ENCODE data around the gene CD200.
A peak's percentile ranks its signal among the peaks of the same experiment; 100 is the strongest.
"Not testable (repeated sequence)": the region's sequence is repeated elsewhere in the genome, so short reads cannot be mapped to it uniquely, and the experiment has no call there.

CD200 gene

GRCh38 chr3:112399064-112399463 lies 66.1 kb downstream of the CD200 start:
- Mint-ChIP-seq H3K36me3 (ENCODE audit: low read depth) (no peaks in the 10 kb centered on the region), H3K27ac (no peak overlapping the region), H3K27me3 (ENCODE audit: low read depth) (peaks cover 8% of the 10 kb centered on the region), H3K4me1 (peaks cover 19% of the 10 kb centered on the region), H3K4me3 (no peak overlapping the region), H3K9me3 (no peaks in the 10 kb centered on the region)
- no peak for TF ChIP-seq CTCF (IDR thresholded peaks at IDR 0.05; ENCODE audit: unreplicated experiment in 3 of 3)

GRCh38 chr3:112399554-112399953 lies 66.6 kb downstream of the CD200 start:
- not testable (repeated sequence) for H3K36me3 Mint-ChIP-seq (ENCODE audit: low read depth); H3K27me3 Mint-ChIP-seq (ENCODE audit: low read depth); H3K9me3 Mint-ChIP-seq; H3K4me3 Mint-ChIP-seq
- Mint-ChIP-seq H3K27ac (peak overlapping the region in 1 of 3 experiments; percentile 7), H3K4me1 (peaks cover 15% of the 10 kb centered on the region)

GRCh38 chr3:112400317-112400716 lies 67.4 kb downstream of the CD200 start:
- not testable (repeated sequence) for H3K4me3 Mint-ChIP-seq; H3K9me3 Mint-ChIP-seq; H3K36me3 Mint-ChIP-seq (ENCODE audit: low read depth); H3K27me3 Mint-ChIP-seq (ENCODE audit: low read depth)
- Mint-ChIP-seq H3K4me1 (peaks cover 11% of the 10 kb centered on the region), H3K27ac (peak overlapping the region; percentile 30 to 63 (median 30))

- Mint-ChIP-seq H3K27ac (peak overlapping the region in 1 of 3 experiments; percentile 33), H3K36me3 (ENCODE audit: low read depth) (no peaks in the 10 kb centered on the region), H3K27me3 (ENCODE audit: low read depth) (peaks cover 8% of the 10 kb centered on the region), H3K4me3 (no peak overlapping the region), H3K9me3 (no peaks in the 10 kb centered on the region), H3K4me1 (no peaks in the 10 kb centered on the region)
- TF ChIP-seq CTCF (IDR thresholded peaks at IDR 0.05; ENCODE audit: unreplicated experiment in 3 of 3), result no peak
Observed at GRCh38 chr3:112401617-112402016, 68.7 kb downstream of the CD200 start.

GRCh38 chr3:112403103-112403502 lies 70.1 kb downstream of the CD200 start:
- Mint-ChIP-seq H3K4me3 (peak overlapping the region in 2 of 3 experiments; percentile 37 to 58), H3K4me1 (peaks cover 5% of the 10 kb centered on the region), H3K27me3 (ENCODE audit: low read depth) (peaks cover 4% of the 10 kb centered on the region), H3K27ac (peak overlapping the region; percentile 90 to 95 (median 94)), H3K36me3 (ENCODE audit: low read depth) (no peaks in the 10 kb centered on the region), H3K9me3 (no peaks in the 10 kb centered on the region)
- TF ChIP-seq CTCF (IDR thresholded peaks at IDR 0.05; ENCODE audit: unreplicated experiment in 3 of 3), result no peak

GRCh38 chr3:112404924-112405549 lies 72.1 kb downstream of the CD200 start:
- H3K9me3 Mint-ChIP-seq, result not testable (repeated sequence)

GRCh38 chr3:112405845-112406244 lies 72.9 kb downstream of the CD200 start:
- Mint-ChIP-seq H3K36me3 (ENCODE audit: low read depth) (no peaks in the 10 kb centered on the region), H3K27me3 (ENCODE audit: low read depth) (no peaks in the 10 kb centered on the region), H3K4me3 (no peak overlapping the region), H3K9me3 (no peaks in the 10 kb centered on the region), H3K27ac (peak overlapping the region; percentile 30 to 75 (median 37)), H3K4me1 (peaks cover 5% of the 10 kb centered on the region)
- no peak for TF ChIP-seq CTCF (IDR thresholded peaks at IDR 0.05; ENCODE audit: unreplicated experiment in 3 of 3)

More at GRCh38 chr3:112404924-112405549, 72.1 kb downstream of the CD200 start:
- not testable (repeated sequence) for H3K4me3 Mint-ChIP-seq; H3K4me1 Mint-ChIP-seq; H3K27me3 Mint-ChIP-seq (ENCODE audit: low read depth); H3K36me3 Mint-ChIP-seq (ENCODE audit: low read depth)
- peak overlapping the region; percentile 30 to 75 (median 37) for H3K27ac Mint-ChIP-seq

Data from nephron (organoid).